Activated CD4-positive, CD25-positive, alpha-beta regulatory T cell treated with anti-CD3 and anti-CD28 coated beads, Interleukin-2, amount 50 U/mL, for 16 hours (primary cell): ENCODE results near the gene BPIFA2.
"Not testable (repeated sequence)": the region's sequence is repeated elsewhere in the genome, so short reads cannot be mapped to it uniquely, and the experiment has no call there.

Experiments used
- DNase-seq: peaks from one replicate; pipeline ENCODE4 v3.0.0-alpha.2; 2020; ENCODE audit warnings: low read depth, low spot score

BPIFA2 gene, protein sequence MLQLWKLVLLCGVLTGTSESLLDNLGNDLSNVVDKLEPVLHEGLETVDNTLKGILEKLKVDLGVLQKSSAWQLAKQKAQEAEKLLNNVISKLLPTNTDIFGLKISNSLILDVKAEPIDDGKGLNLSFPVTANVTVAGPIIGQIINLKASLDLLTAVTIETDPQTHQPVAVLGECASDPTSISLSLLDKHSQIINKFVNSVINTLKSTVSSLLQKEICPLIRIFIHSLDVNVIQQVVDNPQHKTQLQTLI

DNA sequence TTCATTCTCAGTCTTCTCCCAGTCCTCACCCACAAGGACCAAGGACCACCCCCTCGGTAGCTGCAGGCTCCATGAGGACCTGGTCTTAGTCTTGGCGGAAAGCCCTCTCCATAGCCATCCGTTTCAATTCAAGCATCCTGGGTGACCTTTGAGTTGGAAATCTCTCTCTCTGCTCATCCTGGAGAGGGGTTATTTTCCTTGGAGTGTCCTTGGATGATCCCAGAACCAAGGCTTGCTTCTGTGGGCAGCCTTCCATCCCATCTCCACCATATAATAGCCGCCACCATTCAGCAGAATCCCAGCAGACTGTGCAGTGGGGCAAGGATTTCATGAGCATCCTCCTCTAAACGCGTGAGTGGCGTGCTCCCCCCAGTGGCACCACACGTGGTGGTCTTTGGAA lies at the start of gene BPIFA2:
Gene BPIFA2 (plus strand): TSS at position 301 of the 400 bp plus-strand sequence. CDS start 987 bp downstream, outside the sequence.
- DNase-seq: no peak

DNA sequence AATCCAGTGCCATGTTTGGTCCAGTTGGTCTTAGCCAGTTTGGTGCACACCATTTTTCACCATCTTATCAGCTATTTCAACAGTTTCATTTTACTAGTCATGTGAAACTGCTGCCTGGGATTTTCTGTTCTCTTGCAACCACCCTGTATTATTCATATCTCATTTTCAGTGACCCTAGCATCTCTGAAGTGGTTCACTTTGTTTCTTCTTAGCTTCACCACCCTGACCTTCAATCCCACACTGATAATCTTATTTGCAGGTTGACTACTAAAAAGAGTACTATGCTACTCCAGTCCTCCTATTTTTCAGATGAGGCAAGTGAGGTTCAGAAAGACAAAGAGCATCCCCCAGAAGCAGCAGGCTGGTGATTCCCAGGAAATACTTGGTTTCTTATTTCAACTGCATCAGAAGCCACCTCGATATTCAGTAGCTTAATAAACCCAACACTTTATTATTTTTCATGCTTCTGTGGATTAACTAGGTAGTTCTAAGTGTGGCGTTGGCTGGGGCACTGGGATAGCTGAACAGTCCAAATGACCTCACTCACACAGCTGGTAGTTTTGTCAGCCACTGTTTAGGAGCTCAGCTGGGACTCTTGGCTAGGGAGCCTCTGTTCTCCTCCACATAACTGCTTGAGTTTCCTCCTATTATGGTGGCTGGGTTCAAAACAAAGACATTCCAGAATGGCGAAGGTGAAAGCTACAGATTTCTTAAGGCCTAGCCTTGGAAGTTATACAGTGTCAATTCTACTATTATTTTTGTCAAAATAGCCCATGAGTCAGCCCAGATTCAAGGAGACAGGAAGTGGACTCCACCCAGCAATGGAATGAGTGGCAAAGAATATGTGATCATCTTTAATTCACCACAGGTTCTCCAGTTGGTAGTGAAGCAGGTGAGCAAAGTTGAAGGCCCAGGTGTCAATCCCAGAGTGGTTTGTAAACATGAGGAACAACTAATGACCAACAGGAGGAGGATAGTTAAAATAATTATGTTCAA lies 47.9 kb upstream of the BPIFA2 start:
- DNase-seq: no peak

DNA sequence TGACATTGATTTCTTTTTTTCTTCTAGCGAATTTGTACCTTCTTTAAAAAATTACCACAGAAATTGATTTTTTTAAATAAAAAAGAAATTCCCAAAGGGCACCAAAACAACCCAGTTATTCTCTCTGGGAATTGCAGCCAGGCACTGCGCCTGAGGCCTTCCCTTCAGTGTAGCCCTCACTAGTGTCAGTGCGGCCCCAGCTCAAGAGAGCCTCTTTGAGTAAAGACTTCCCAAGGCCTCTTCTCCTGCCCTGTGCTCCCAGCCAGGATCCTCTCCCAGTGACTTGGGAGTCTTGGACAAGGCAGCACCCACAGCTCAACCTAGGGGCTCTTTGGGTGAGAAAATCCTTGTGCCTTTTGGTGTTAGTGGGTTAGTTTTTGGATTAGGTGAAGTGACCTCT lies 47.0 kb upstream of the BPIFA2 start:
- DNase-seq: no peak

DNA sequence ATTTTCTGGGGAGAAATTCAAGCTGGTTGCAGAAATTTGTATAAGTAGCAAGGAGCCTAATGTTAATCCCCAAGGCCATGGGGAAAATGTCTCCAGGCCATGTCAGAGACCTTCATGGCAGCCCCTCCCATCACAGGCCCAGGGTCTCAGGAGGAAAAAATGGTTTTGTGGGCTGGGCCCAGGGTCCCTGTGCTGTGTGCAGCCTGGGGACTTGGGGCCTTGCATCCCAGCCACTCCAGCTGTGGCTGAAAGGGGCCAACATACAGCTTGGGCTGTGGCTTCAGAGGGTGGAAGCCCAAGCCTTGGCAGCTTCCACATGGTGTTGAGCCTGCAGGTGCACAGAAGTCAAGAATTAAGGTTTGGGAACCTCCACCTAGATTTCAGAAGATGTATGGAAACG lies 45.7 kb upstream of the BPIFA2 start:
- DNase-seq: not testable (repeated sequence)

DNA sequence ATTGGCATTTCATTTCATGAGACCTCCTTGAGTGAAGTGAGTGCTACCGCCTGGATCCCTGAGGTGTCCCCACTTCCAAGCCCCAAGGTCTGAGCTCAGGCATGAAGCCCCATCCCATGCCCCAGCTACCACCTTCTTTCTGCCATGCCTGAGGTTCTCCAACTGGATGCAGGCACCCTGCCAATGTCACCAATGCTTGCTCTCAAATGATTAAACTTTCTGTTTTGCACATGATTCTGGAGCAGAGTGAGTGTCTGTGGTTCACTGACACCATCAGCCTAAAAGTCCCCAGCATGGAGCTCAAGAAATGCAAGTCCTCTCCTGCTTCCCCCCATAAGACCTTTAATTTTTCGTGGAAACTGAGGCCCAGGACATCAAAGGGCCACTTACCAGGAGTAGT lies 43.7 kb upstream of the BPIFA2 start:
- DNase-seq: no peak

DNA sequence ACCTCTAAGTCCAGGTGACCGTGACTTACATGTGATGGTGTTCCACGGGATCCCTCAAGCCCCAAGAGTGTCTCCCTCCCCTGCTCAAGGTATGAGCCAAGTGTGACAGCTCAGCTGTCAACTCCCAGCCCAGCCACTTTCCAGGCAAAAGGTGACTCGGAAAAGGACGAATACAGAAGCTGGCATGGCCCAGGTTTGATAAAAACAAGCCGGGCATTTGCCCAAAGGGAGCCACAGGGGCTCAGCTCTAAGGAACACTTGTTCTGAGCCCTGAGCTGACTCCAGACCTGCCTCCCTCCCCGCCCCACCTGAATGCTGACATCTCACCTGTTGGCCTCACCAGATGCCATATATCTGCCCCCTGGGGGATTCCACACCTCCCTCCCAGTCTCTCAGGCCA lies 43.0 kb upstream of the BPIFA2 start:
- DNase-seq: no peak

DNA sequence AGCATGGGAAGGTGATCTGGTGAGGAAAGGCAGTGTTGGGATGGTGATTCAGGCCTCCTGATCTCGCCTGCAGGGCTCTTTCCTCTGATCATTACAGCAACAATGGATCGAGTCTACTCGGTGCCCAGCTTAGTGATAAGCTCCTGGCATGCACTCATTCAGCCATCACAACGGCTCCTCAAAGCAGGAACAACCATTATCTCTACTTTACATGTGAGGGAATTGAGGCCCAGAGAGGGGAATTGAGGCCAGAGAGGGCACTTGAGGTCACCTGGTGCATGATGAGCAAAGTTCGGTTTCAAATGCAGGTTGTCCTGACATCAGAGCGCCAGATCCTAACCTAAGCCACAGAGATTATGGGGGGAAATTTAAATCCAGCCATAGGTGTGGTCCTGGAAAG lies 42.0 kb upstream of the BPIFA2 start:
- no peak for DNase-seq

DNA sequence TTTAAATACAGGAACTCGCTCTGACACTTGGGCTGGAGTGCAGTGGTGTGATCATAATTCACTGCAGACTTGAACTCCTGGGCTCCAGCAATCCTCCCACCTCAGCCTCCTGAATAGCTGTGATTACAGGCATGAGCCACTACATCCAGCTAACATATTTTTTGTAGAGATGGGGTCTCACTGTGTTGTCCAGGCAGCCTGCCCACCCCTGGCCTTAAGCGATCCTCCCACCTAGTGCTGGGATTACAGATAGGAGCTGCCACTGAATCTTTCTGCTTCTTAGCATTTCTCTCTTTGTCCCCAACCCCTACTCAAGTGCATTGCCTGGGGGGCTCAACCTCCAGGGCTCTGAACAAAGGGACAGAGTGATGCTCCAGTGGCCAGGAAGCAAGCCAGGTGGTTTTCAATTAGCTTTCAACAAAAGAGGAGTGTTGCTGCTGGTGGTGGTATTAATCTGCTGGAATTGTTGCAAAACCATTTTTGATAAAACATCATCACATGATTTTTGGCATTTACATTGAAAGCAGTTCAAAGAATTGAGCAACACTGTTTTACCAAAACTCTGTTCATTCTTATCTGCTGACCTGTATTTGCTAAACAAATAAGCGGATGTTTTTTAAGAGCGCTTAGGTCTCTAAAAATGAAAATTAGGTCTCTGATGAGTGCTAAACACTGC lies 40.4 kb upstream of the BPIFA2 start:
- no peak for DNase-seq

DNA sequence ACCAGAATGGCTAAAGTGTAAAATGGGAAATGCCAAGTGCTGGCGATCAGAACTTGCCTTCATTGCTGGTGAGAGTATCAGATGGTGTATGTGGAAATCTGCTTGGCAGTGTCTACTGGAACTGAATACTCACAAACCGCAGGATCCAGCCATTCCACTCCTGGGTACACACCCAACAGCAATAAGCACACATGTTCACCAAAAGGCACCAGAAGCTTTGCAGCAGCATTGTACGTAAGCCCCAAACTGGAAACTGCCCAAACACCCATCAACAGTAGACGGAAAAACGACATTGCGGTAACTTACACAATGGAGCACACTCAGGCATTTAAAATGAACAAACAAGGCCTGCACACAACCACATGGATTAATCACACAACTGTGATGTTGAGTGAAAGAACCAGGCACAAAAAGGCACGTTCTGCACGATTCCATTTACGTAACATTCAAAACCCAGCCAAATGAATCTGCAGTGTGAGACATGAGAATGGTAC lies 37.3 kb upstream of the BPIFA2 start:
- DNase-seq: no peak

DNA sequence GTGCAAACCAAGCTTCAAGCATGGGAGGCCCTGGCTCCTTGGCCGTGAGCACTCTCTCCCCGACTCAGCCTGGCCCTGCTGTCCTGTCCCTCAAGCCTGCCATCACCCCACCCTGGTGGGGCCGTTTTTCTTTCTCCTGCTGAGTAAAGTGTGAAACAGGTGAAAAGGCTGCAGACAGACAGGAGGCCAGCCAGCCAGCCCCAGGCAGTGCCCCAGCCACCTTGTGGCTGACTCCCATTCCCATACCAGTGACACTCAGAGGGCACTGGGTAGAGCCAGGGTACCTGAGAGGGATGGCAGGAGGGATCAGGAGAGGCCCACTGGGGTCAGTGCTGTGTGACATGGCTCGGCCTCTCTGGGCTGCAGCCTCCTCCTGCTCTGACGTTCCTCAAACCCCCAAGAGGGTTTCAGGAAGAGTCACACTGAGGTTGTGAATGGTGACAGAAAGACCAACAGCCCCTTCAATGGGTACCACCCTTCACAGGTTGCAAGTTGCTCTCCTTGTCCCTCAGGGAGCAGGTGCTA lies 35.9 kb upstream of the BPIFA2 start:
- no peak for DNase-seq

DNA sequence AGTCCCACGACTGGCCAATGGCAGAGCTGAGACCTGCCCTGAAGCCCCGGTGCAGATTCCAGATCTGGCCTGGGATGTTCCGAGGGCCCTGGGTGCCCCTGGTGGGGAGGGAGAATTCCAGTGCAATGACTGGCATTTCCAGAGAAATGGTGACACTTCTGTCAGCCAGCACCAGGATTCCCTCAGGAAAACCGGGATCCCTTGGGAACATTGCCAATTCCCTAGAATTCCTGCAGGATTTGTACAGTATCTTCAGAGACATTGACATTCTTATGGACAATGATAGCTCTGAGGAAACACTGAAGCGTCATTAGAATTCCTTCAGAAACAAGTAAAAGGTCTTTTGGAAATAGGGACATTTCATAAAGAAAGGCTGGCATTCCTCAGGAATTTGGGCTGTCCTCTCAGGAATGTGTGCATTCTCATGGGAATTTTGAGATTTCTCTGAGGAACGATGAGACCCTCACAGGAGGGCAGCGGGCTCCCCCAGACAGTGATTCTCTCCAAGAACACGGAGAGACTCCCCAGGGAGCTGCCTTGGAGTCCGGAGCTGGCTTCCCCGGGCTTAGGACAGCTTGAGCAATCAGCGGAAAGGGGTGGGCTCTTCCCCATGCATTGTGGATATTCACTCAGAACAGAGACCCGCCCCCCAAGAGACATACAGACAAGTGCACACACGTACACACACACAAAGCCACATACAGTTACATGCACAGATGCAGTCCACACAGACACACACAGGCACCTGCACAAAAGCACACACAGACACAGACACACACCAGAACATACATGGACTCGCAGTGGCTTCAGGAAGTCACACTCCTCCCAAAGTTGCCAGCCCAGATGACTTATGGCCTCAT lies 35.2 kb upstream of the BPIFA2 start:
- no peak for DNase-seq

DNA sequence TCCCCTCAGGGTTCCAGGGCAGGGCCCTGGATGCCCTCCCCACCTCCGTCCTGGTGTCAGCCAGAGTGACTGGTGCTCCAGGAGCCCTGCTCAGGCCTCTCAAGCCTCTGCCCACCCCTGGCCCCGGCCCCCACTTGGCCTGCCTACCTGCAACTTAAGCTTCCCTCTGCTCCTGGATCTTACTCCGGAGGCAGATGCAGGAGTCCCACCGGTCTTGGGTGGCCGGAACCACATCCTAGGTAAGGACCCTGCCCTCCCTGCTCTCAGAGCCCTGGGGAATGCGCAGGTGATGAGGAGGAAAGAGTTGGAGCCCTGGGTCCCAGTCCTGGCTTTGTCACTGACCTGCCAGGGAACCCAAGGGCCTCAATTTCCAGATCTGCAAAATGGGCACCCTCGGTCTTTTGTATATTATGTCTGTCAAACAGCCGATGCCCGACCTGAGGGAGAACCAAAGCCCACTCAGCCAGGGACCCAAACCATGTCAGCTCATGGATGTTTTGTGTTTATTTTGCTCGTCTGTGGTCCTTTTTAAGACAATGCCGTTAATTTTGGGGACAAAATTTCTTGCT lies 34.5 kb upstream of the BPIFA2 start:
- DNase-seq: no peak

DNA sequence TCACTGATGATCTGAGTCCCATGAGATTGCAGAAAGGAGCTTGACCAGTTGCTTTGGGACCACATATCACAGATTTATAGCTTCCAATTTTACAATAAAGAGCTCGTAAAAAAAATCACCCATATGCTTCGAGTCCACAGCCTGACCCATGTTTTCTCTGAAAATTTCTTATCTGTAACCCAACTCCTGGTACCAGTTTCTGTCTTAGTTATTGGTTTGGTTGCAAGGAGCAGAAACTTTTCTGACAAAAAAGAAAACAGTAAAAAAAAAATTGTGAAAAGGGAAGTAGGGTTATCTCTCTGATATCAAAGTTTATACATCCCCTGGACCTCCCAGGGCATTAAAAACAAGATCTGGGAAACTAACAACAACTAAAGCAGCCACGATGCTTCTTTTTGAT lies 30.8 kb upstream of the BPIFA2 start:
- no peak for DNase-seq

DNA sequence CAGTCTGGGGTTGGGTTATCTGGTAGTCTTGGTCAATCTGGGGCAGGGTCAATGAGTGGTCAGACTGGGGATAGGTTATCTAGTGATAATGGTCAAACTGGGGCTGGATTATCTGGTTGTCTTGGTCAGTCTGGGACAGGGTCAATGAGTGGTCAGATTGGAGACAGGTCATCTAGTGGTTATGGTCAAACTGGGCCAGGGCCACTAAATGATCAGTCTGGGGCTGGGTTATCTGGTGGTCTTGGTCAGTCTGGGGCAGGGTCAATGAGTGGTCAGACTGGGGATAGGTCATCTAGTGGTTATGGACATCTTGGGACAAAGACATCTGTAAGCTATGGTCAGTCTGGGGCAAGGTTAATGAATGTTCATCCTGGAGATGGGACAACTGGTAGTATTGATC lies 28.5 kb upstream of the BPIFA2 start:
- DNase-seq: no peak

DNA sequence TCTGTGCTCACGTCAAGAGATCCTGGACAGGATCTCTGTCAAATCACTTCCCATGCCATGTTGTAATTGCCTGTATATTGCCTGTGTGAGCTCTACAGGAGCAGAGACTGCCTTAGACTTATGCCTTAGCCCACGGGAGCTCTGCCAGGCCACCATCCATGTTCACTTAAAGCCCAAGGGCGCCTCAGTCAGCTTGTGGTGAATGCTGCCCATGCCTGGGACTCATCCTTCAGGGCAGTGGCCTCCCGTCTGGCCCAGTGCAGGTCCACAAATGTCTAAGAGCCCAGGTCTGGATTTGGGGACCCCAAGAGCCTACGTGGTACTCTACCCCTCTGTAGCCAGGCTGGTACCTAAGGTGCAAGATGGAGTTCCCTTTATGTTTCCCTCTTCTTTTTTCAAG lies 22.4 kb upstream of the BPIFA2 start:
- DNase-seq: no peak

DNA sequence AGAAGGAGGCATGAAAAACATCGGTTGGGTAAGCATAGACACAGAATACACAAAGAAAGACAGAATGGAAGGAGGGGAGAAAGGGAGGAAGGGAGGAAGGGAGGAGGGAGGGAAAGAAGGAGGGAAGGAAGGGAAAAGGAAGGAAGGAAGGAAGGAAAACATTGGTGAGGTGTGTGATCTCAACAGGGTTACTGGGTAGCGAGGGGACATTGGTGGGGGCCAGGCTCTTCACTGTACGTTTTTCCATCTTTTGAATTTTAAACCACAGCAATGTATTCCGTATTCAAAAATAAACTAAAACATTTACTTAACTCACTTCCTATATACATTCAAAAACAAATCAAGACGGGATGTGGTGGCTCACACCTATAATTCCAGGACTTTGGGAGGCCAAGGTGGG lies 20.7 kb upstream of the BPIFA2 start:
- DNase-seq: no peak

DNA sequence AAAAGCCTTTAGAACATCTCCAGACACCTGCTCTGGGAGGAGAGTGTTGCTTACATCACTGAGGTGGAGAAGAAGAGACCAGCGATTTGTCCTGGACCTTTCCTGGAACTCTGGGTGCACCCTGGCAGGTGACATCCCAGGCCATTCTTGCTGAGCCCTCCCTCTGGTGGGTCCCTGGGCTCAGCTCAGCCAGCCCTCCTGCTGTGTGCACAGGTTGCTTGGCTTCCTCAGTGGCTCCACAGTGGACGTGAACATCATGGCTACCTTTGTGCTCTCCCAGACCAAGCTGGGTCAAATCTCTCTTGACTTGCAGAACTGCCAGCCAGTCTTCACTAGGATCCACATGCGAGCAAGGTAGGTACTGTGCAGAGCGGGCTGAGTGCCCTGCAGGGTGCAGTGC lies 19.9 kb upstream of the BPIFA2 start:
- DNase-seq: no peak

DNA sequence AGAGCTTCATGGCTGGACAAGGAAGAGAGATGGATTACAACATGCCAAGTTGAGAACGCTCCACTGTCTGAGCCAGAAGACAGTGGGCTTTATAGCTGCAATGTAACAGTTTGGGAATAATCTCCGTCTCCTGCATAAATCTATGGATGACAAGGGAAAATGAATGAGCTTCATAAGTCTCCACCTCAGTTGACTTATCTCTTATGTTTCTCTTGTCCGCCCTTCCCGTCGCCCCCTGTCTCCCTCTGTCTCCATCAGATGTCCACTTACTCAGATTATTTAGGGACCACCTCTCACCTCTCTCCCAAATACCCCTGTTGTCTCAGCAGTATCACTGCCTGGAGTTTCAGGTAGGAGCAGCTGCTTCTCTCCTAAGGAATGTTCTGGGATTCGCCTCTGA lies 13.7 kb upstream of the BPIFA2 start:
- DNase-seq: no peak

DNA sequence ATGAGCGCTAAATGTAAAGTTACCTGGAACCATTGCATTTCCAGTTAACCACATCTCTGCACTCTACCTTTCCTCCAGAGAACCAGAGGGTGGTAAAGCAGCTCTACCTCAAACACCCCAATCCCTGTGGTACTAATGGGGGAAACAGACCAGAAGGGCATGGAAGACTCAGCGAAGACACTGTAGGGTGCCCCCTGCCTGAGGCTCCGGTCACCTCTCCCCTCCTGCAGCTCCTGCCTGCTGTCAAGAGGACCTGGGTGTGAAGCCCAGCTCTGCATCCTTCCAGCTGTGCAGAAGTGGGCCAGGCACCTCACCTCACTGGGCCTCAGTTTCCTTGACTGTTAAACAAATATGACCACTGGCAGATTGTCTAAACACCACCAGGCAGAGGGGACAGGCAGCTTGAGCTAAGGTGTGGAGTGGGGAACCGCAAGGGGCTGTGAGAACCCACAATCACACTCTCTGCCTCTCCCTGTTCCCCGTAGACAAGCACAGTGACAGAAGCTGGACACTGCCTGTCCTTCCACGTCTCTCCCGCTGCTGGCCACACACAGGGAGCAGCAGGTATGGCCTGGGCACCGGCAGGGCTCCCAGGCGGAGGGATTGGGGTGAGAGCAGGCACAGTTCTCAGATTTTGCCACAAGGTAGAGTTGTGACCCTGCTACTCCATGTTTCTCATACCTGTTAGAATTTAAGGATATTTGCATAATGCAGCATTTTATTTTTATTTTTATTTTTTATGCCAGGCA lies 9.1 kb upstream of the BPIFA2 start:
- no peak for DNase-seq

DNA sequence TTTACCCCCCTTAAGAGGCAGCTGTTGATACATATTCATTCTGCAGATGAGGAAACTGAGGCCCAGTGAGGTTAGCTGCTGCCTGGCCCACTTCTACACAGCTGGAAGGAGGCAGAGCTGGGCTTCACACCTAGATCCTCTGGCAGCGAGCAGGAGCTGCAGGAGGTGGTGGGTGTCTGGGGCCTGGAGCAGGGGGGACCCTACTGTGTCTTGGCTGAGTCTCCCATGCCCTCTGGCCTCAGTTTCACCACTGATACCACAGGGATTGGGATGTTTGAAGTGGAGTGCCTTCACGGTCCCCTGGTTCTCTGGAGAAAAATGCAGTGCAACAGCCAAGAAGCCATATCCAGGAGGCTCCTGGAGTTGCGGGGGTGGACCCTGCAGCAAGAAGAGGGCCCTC lies 8.2 kb upstream of the BPIFA2 start:
- no peak for DNase-seq
